ENCODE results near the gene FXYD1.

Gene FXYD1

DNA sequence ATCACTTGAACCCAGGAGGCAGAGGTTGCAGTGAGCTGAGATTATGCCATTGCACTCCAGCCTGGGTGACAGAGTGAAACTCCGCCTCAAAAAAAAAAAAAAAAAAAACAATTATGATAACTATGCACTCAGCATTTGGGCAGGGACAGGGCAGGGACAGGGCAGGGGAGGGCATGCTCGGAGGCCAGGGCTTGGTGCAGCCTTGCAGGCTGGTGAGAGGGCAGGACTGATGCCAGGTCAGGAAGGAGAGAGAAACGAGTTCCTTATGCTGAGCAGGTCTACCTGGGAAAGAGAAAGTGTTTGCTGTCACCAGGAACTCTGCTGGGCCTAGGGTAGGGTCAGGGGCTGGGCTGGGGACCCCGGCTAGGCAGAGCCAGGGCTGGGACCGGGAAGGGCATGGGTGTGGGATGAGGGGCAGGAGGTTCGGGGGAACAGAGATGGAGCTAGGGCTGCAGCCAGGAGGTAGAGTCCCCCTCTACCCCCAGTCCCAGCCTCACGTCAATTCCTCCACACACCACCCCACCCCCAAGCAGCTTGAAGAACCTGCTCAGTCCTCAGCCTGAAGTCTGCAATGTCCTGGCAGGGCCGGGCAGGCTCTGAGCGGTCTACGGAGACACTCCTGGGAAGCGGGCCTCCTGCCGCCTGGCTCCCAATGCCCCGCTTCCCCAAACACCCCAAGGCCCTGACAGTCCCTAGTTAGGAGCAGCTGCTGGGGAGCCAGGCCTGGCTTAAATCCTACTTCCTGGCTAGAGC, 20.2 kb upstream of the FXYD1 start:
- TF ChIP-seq, protein P1, sequence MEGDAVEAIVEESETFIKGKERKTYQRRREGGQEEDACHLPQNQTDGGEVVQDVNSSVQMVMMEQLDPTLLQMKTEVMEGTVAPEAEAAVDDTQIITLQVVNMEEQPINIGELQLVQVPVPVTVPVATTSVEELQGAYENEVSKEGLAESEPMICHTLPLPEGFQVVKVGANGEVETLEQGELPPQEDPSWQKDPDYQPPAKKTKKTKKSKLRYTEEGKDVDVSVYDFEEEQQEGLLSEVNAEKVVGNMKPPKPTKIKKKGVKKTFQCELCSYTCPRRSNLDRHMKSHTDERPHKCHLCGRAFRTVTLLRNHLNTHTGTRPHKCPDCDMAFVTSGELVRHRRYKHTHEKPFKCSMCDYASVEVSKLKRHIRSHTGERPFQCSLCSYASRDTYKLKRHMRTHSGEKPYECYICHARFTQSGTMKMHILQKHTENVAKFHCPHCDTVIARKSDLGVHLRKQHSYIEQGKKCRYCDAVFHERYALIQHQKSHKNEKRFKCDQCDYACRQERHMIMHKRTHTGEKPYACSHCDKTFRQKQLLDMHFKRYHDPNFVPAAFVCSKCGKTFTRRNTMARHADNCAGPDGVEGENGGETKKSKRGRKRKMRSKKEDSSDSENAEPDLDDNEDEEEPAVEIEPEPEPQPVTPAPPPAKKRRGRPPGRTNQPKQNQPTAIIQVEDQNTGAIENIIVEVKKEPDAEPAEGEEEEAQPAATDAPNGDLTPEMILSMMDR (IDR thresholded peaks at IDR 0.05) = no peak

DNA sequence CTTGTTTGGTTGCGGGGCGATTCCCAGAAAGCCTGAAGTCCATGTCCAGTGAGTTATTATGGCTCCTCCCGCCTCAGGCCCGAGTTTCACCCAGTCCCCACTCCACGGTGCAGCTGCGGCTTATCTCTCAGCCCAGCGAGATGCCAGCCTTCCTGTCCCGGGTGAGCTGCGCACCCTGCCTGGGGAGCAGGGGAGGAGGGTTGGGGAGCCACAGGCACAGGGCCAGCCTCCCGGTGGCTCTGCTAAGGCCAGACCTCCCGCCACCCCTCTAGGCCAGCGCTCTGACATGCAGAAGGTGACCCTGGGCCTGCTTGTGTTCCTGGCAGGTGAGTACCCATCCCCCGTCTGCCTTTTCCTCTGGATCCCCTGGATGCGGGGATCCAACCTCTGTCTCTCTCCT, 19.5 kb upstream of the FXYD1 start:
- TF ChIP-seq, protein P1 (IDR thresholded peaks at IDR 0.05) = no peak

DNA sequence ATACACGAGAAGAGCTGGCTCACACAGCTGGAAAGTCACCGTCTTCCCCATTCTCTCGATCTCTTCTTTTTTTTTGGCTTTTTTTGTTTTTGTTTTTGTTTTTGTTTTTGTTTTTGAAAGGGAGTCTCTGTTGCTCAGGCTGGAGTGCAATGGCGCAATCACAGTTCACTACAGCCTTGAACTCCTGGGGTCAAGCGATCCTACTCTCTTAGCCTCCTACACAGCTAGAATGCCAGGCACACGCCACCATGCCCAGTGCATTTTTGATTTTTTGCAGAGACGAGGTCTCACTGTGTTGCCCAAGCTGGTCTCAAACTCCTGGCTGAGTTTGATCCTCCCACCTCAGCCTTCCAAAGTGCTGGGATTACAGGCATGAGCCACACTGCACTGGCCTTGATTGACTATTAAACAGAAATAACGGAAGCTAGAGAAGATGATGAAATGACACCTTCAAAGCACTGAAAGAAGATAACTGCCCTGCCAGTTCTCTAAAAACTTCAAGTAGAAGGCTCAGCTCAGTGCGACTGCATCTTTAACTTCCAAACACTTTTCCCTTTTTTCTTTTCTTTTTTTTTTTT, 19.0 kb upstream of the FXYD1 start:
- TF ChIP-seq, protein P1 (IDR thresholded peaks at IDR 0.05) = no peak

DNA sequence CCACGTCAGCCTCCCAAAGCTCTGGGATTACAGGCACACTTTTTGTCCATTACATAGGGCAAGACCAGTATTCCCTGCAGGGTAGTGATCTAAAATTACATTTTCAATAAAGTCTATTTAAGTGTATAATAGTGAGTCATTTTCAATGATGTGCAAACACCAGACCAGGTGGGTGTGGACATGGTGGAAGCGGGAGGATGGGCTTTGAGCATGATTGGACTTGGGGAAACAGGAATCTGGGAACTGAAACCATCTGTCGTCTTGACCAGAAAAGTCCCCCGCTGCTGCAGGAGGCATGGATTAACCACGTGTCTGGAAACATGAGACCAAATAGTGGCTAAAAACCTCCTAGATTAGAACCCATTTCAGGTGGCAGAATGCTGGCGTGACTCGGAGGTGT, 18.1 kb upstream of the FXYD1 start:
- TF ChIP-seq, protein P1 (IDR thresholded peaks at IDR 0.05) = no peak

DNA sequence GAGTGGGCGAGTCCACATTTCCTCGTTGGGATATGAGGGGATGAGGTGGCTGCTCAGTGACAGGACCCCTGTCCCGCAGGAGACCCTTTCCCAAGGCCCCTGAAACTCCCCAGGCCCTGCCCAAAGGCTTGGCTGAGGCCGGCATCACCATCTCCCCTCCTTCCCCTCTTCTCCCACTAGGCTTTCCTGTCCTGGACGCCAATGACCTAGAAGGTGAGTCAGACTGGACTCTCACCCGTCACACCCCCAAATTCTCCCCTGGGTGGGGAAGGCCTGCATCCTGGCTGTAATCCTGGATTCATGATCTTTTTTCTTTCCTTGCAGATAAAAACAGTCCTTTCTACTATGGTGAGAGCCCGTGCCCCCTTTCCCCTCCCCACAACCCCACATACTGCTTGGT, 17.7 kb upstream of the FXYD1 start:
- TF ChIP-seq, protein P1 (IDR thresholded peaks at IDR 0.05) = no peak

DNA sequence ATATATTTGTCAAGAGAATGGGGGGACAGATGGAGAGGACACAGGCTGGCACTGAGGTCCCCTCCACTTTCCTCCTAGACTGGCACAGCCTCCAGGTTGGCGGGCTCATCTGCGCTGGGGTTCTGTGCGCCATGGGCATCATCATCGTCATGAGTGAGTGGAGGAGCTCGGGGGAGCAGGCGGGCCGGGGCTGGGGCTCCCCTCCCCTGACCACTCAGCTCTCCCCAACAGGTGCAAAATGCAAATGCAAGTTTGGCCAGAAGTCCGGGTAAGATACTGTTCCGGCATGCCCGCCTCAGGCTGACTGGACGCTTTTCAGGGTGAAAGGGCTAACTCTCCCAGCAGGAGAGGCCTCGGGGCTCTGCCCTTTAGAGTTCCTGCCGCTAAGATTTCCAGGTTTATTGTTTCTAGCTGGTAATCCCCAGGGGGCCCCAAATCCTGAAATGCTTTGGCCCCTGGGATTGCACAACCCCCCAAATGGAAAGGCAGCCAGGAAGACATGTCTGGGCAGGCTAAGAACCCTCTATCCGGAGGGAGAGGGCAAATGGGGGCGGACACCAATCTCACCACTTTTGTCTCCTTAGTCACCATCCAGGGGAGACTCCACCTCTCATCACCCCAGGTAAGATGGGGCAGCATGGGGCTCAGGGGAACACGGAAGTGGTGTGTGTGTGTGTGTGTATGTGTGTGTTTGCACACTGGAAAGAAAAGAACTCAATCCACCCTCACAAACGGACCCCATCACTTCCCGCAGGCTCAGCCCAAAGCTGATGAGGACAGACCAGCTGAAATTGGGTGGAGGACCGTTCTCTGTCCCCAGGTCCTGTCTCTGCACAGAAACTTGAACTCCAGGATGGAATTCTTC, 15.7 kb upstream of the FXYD1 start:
- TF ChIP-seq, protein P1 (IDR thresholded peaks at IDR 0.05) = no peak

DNA sequence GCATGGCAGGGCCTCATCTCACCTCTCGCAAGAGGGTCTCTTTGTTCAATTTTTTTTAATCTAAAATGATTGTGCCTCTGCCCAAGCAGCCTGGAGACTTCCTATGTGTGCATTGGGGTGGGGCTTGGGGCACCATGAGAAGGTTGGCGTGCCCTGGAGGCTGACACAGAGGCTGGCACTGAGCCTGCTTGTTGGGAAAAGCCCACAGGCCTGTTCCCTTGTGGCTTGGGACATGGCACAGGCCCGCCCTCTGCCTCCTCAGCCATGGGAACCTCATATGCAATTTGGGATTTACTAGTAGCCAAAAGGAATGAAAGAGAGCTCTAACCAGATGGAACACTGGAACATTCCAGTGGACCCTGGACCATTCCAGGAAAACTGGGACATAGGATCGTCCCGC, 15.1 kb upstream of the FXYD1 start:
- TF ChIP-seq, protein P1 (IDR thresholded peaks at IDR 0.05) = no peak
